HEK293T (cell line): ENCODE measurements around the gene NUP133.

Experiments used
- BHLHE40 ChIP-seq: fragments of 450-650 bp; IDR thresholded peaks from 2 replicates; pipeline ENCODE4 v1.6.1; 2016; ENCODE audit warnings: mild to moderate bottlenecking, moderate library complexity, borderline replicate concordance
- CTBP1 ChIP-seq: fragments of 450-650 bp; IDR thresholded peaks from 2 replicates; pipeline ENCODE4 v1.6.1; 2016; ENCODE audit warnings: borderline replicate concordance
- ELF4 ChIP-seq: fragments of 450-650 bp; IDR thresholded peaks from 2 replicates; pipeline ENCODE4 v1.6.1; 2017; ENCODE audit warnings: antibody characterized with exemption
- FOXK2 ChIP-seq: fragments of 450-650 bp; IDR thresholded peaks from 2 replicates; pipeline ENCODE4 v1.6.1; 2016; ENCODE audit warnings: mild to moderate bottlenecking
- FOXM1 ChIP-seq: fragments of 450-650 bp; IDR thresholded peaks from 2 replicates; pipeline ENCODE4 v1.6.1; 2017; ENCODE audit warnings: mild to moderate bottlenecking, borderline replicate concordance
- HDGF ChIP-seq: fragments of 450-650 bp; IDR thresholded peaks from 2 replicates; pipeline ENCODE4 v1.6.1; 2017; ENCODE audit warnings: antibody characterized with exemption, borderline replicate concordance
- L3MBTL2 ChIP-seq: fragments of 450-650 bp; conservative IDR thresholded peaks from 2 replicates; pipeline ENCODE4 v1.6.1; 2016; ENCODE audit warnings: mild to moderate bottlenecking
- NFRKB ChIP-seq: fragments of 450-650 bp; IDR thresholded peaks from 2 replicates; pipeline ENCODE4 v1.6.1; 2016; ENCODE audit warnings: mild to moderate bottlenecking, moderate library complexity

GRCh38 chr1:229448845-229449244, 59.3 kb downstream of the NUP133 start:
- TF ChIP-seq BHLHE40 (no peak), FOXK2 (no peak), L3MBTL2 (no peak), ELF4 (no peak), HDGF (no peak), FOXM1 (no peak), CTBP1 (no peak), NFRKB (no peak)
